Kidney epithelial cell (primary cell): ENCODE results near the gene MLNR. TPM values are rescaled to one million over a fixed set of nuclear protein-coding genes. Genes with fewer than 3 reads are reported as not detected.

ENCODE experiments used
- DNase-seq: peaks from one replicate; pipeline ENCODE4 v3.0.0-alpha.2; 2010; ENCODE audit warnings: low read depth
- H3K27me3 ChIP-seq: 2 replicates; pipeline ENCODE4 v1.6.0; 2011; ENCODE audit warnings: low read length; ENCODE audit not compliant: control insufficient read depth, insufficient read depth
- H3K36me3 ChIP-seq: 2 replicates; pipeline ENCODE4 v1.5.1; 2011; ENCODE audit warnings: low read length; ENCODE audit not compliant: control insufficient read depth, insufficient read depth
- H3K4me3 ChIP-seq: 2 replicates; pipeline ENCODE4 v1.5.1; 2011; ENCODE audit warnings: low read depth, mild to moderate bottlenecking, control low read depth, low read length
- CTCF ChIP-seq: IDR thresholded peaks from 2 replicates; pipeline ENCODE4 v1.5.1; 2011; ENCODE audit warnings: mild to moderate bottlenecking, moderate library complexity, low read length, control low read depth, inconsistent platforms; ENCODE audit not compliant: insufficient read depth, poor library complexity, severe bottlenecking
- total RNA-seq: library from RNA; depleted of rRNA; stranded (reverse); fragments of >200 nt; gene quantifications from 2 replicates; pipeline ENCODE4 v1.2.3, GENCODE V29; 2015

MLNR gene
- total RNA-seq, 1 donor from 2014 or later, result not detected

GRCh38 chr13:49190901-49191300 lies 29.2 kb upstream of the MLNR start:
- TF ChIP-seq CTCF, result no peak
- no peak for DNase-seq
- H3K27me3 ChIP-seq, result no peaks in the 10 kb centered on the region
- peaks cover 2% of the 10 kb centered on the region for H3K36me3 ChIP-seq
- no peak overlapping the region for H3K4me3 ChIP-seq

- Histone ChIP-seq H3K27me3 (no peaks in the 10 kb centered on the region), H3K4me3 (no peak overlapping the region), H3K36me3 (no peaks in the 10 kb centered on the region)
- no peak for DNase-seq
- no peak for TF ChIP-seq CTCF
Measured at GRCh38 chr13:49206641-49207040, 13.5 kb upstream of the MLNR start.

- Histone ChIP-seq H3K36me3 (no peaks in the 10 kb centered on the region), H3K4me3 (no peak overlapping the region), H3K27me3 (no peaks in the 10 kb centered on the region)
- TF ChIP-seq CTCF, result no peak
- DNase-seq, result no peak
Measured at GRCh38 chr13:49208619-49209018, 11.5 kb upstream of the MLNR start.

- no peak for DNase-seq
- H3K4me3 ChIP-seq, result no peak overlapping the region
- TF ChIP-seq CTCF, result no peak
- H3K27me3 ChIP-seq, result no peaks in the 10 kb centered on the region
- no peaks in the 10 kb centered on the region for H3K36me3 ChIP-seq
Measured at GRCh38 chr13:49210114-49210513, 10.0 kb upstream of the MLNR start.

GRCh38 chr13:49210669-49211068 lies 9.5 kb upstream of the MLNR start:
- TF ChIP-seq CTCF, result no peak
- no peak for DNase-seq
- H3K36me3 ChIP-seq, result no peaks in the 10 kb centered on the region
- H3K27me3 ChIP-seq, result no peaks in the 10 kb centered on the region
- H3K4me3 ChIP-seq, result no peak overlapping the region

- TF ChIP-seq CTCF, result no peak
- Histone ChIP-seq H3K27me3 (peaks cover 8% of the 10 kb centered on the region), H3K4me3 (no peak overlapping the region), H3K36me3 (no peaks in the 10 kb centered on the region)
- no peak for DNase-seq
Measured at GRCh38 chr13:49213539-49213938, 6.6 kb upstream of the MLNR start.
